Measurements from ENCODE around the gene CTH. TPM values are rescaled to one million over a fixed set of nuclear protein-coding genes. Genes with fewer than 3 reads are reported as not detected.

The CTH gene
- total and polyA plus RNA-seq, 2 of the 4 experiments (the other 2 are of a cell fraction) = 2.7 to 3.0 TPM

DNA sequence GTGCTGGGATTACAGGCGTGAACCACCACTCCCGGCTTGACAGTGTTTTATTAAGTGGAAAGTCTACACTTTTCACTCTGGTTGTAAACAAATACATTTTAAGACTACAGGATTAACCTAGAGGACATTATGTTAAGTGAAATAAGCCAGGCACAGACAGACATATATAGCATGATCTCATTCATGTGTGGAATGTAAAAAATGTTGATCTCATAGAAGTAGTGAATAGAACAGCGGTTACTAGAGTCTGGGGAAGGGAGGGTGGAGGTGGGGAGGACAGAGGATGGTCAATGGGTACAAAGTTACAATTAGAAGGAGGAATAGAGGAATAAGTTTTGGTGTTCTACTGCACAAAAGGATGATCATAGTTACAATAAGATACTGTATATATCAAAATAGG is 16.9 kb downstream of the CTH start:
- no peak overlapping the region for H3K56ac ChIP-seq (ENCODE audit: extremely low read depth, insufficient read depth, low read length)
- DNase-seq (peak; percentile 39), ATAC-seq (ENCODE audit: low read depth) (peak; percentile 72)
- ChIA-PET POLR2A (ENCODE audit: unreplicated experiment) (no interaction called here), CTCF (no interaction called here)
- no peak overlapping the region for H3K9ac ChIP-seq (ENCODE audit: low read depth, low read length)
- dilution Hi-C loops (cut with HindIII; ENCODE audit: low sequenced_read_pairs, unreplicated experiment) (no loop called here), in situ Hi-C loops (cut with MboI; ENCODE audit: low sequenced_read_pairs) (no loop called here), intact Hi-C loops (cut with micrococcal nuclease) (no loop called here)
- no peak overlapping the region for H3K4me2 ChIP-seq (ENCODE audit: low read depth, low read length)
- H2BK20ac ChIP-seq (ENCODE audit: low read depth, low read length) = no peak overlapping the region
- H3K27me3 ChIP-seq (ENCODE audit: control insufficient read depth, insufficient read depth, low read length) = no peaks in the 10 kb centered on the region
- no peak overlapping the region for H2AK5ac ChIP-seq (ENCODE audit: low read depth, low read length)
- H3K14ac ChIP-seq (replicated peaks; ENCODE audit: low read depth, low read length) = no peak overlapping the region
- H3K4me3 ChIP-seq (ENCODE audit: insufficient read depth, low read depth, low read length) = no peak overlapping the region
- H3K79me1 ChIP-seq (ENCODE audit: low read depth in 1 of 2, low read length in 2 of 2) = no peaks in the 10 kb centered on the region
- no peak overlapping the region for H2AFZ ChIP-seq (replicated peaks; ENCODE audit: low read length, poor library complexity)
- no peak overlapping the region for H2BK15ac ChIP-seq (ENCODE audit: low read depth, low read length)
- no peak overlapping the region for H2BK120ac ChIP-seq (ENCODE audit: low read depth, low read length)
- no peak overlapping the region for H3K18ac ChIP-seq (ENCODE audit: low read depth, low read length)
- no peak overlapping the region for H2BK5ac ChIP-seq (ENCODE audit: low read depth, low read length, poor library complexity, severe bottlenecking)
- peaks cover 5% of the 10 kb centered on the region for H3K36me3 ChIP-seq (ENCODE audit: control insufficient read depth, insufficient read depth, low read length)
- H3K9me1 ChIP-seq (ENCODE audit: insufficient read depth, low read length) = no peaks in the 10 kb centered on the region
- H3K4ac ChIP-seq (ENCODE audit: low read depth, low read length) = no peak overlapping the region
- no peaks in the 10 kb centered on the region for H3K4me1 ChIP-seq (ENCODE audit: control insufficient read depth, insufficient read depth, low read length)
- no peak overlapping the region for H4K91ac ChIP-seq (ENCODE audit: insufficient read depth, low read depth, low read length)
- H4K8ac ChIP-seq (ENCODE audit: low read depth in 2 of 2, low read length in 2 of 2) = no peak overlapping the region
- BruUV-seq (replicated peaks) = no TSS peak
- no peaks in the 10 kb centered on the region for H3K9me3 ChIP-seq (ENCODE audit: control insufficient read depth, insufficient read depth, low read length)
- no peaks in the 10 kb centered on the region for H4K20me1 ChIP-seq (ENCODE audit: insufficient read depth, low read length)
- no peak overlapping the region for H4K5ac ChIP-seq (ENCODE audit: low read depth, low read length)
- no peak overlapping the region for H3K27ac ChIP-seq (ENCODE audit: insufficient read depth, low read length)
- no peak overlapping the region for H3K23ac ChIP-seq (ENCODE audit: low read depth, low read length)
- no CpG with 5 or more reads among the region's 3 CpGs for WGBS, 2 experiments (ENCODE audit: extremely low coverage in 2 of 2, insufficient read length in 1 of 2)
- TF ChIP-seq RFX5 (IDR thresholded peaks at IDR 0.05; ENCODE audit: low read depth, low read length) (no peak), BHLHE40 (IDR thresholded peaks at IDR 0.05; ENCODE audit: low read depth, low read length) (no peak), MXI1 (IDR thresholded peaks at IDR 0.05; ENCODE audit: borderline replicate concordance, low read depth, low read length) (no peak), SMC3 (IDR thresholded peaks at IDR 0.05; ENCODE audit: low read depth, low read length) (no peak), CEBPB (IDR thresholded peaks at IDR 0.05; ENCODE audit: low read depth, low read length) (no peak), POLR2A (IDR thresholded peaks at IDR 0.05; ENCODE audit: low read depth, low read length) (no peak), NFE2L2 (IDR thresholded peaks at IDR 0.05; ENCODE audit: low read depth, low read length) (no peak)
- H2AK9ac ChIP-seq (replicated peaks; ENCODE audit: low read depth, low read length, poor library complexity) = no peak overlapping the region
